Non-pigmented ciliary epithelial cell (primary cell): Measurements from ENCODE around the gene ENPP7.

Experiments
- DNase-seq: peaks from one replicate; pipeline ENCODE4 v3.0.0-alpha.2; 2010; ENCODE audit warnings: low read depth

The ENPP7 gene

GRCh38 chr17:79778504-79779083, 47.9 kb downstream of the ENPP7 start:
- no peak for DNase-seq

- DNase-seq: no peak
Measured at GRCh38 chr17:79779084-79779529, 48.4 kb downstream of the ENPP7 start.

- DNase-seq: no peak
Measured at GRCh38 chr17:79779661-79780365, 49.1 kb downstream of the ENPP7 start.

GRCh38 chr17:79781012-79781650, 50.4 kb downstream of the ENPP7 start:
- DNase-seq: no peak

GRCh38 chr17:79781736-79782575, 51.2 kb downstream of the ENPP7 start:
- DNase-seq: no peak

GRCh38 chr17:79783891-79784290, 53.1 kb downstream of the ENPP7 start:
- no peak for DNase-seq

GRCh38 chr17:79784353-79785016, 53.7 kb downstream of the ENPP7 start:
- DNase-seq: no peak

- DNase-seq: no peak
Measured at GRCh38 chr17:79785017-79785899, 54.5 kb downstream of the ENPP7 start.

- no peak for DNase-seq
Measured at GRCh38 chr17:79785900-79786810, 55.4 kb downstream of the ENPP7 start.

GRCh38 chr17:79786930-79787643, 56.3 kb downstream of the ENPP7 start:
- no peak for DNase-seq

- DNase-seq: no peak
Measured at GRCh38 chr17:79788455-79788854, 57.7 kb downstream of the ENPP7 start.

- DNase-seq: no peak
Measured at GRCh38 chr17:79788989-79789942, 58.5 kb downstream of the ENPP7 start.

GRCh38 chr17:79789943-79790804, 59.4 kb downstream of the ENPP7 start:
- DNase-seq: no peak

GRCh38 chr17:79790805-79791734, 60.3 kb downstream of the ENPP7 start:
- DNase-seq: no peak

- DNase-seq: no peak
Measured at GRCh38 chr17:79791735-79792161, 61.0 kb downstream of the ENPP7 start.
